Epidermal melanocyte (primary cell): Measurements from ENCODE around the gene FAM120B.
A peak's percentile ranks its signal among the peaks of the same experiment; 100 is the strongest.
"Not testable (repeated sequence)": the region's sequence is repeated elsewhere in the genome, so short reads cannot be mapped to it uniquely, and the experiment has no call there.

Experiments used
- DNase-seq: peaks from one replicate; pipeline ENCODE4 v3.0.0; 2011; ENCODE audit warnings: low spot score; ENCODE audit not compliant: insufficient read length

FAM120B gene, protein sequence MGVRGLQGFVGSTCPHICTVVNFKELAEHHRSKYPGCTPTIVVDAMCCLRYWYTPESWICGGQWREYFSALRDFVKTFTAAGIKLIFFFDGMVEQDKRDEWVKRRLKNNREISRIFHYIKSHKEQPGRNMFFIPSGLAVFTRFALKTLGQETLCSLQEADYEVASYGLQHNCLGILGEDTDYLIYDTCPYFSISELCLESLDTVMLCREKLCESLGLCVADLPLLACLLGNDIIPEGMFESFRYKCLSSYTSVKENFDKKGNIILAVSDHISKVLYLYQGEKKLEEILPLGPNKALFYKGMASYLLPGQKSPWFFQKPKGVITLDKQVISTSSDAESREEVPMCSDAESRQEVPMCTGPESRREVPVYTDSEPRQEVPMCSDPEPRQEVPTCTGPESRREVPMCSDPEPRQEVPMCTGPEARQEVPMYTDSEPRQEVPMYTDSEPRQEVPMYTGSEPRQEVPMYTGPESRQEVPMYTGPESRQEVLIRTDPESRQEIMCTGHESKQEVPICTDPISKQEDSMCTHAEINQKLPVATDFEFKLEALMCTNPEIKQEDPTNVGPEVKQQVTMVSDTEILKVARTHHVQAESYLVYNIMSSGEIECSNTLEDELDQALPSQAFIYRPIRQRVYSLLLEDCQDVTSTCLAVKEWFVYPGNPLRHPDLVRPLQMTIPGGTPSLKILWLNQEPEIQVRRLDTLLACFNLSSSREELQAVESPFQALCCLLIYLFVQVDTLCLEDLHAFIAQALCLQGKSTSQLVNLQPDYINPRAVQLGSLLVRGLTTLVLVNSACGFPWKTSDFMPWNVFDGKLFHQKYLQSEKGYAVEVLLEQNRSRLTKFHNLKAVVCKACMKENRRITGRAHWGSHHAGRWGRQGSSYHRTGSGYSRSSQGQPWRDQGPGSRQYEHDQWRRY

DNA sequence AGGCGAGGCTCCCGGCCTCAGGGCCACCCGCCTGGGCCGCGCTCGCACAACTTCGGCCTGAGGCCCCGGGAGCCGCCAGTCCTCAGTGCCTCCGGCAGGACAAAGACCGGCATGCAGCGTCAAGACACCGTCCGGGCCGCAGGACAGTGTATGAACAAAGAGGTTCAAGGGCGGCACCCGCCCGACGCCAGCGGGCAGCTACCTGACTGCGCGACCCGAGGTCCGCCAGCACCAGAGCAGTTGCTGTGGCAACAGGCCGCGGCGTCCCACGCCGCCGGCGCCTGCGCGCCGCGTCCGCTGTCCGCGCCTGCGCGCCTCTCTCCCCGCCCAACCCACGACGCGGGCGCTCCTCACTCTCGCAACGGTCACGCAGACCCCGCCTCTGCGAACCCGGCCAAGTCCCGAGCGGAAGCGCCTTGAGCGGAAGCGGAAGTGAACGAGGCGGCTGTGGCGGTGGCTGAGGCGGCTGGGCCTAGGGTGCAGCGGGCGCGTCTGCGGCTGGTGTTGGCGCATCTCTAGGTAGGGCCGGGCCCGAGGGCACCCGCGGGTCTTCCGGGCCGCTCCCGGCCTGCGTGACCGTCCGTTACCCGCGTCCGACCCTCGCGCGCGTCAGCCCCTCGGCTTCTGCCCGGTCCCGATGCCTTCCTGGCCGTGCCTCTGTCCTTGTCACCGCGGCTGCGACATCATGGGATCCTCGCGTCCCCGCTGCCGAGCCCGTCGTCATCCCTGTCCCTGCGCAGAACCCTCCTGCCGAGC is at the start of gene FAM120B:
Gene FAM120B, plus strand, starts transcription at position 435 of the 756 bp plus-strand sequence. CDS start 10,633 bp downstream, outside the sequence.
- DNase-seq = peak; percentile 95

GRCh38 chr6:170257376-170257775 is 49.2 kb upstream of the FAM120B start:
- DNase-seq = no peak

- DNase-seq = no peak
Observed at GRCh38 chr6:170258407-170258806, 48.2 kb upstream of the FAM120B start.

GRCh38 chr6:170259278-170259677 is 47.3 kb upstream of the FAM120B start:
- DNase-seq = no peak

GRCh38 chr6:170260686-170261085 is 45.9 kb upstream of the FAM120B start:
- DNase-seq = no peak

- no peak for DNase-seq
Observed at GRCh38 chr6:170261643-170262488, 44.7 kb upstream of the FAM120B start.

DNA sequence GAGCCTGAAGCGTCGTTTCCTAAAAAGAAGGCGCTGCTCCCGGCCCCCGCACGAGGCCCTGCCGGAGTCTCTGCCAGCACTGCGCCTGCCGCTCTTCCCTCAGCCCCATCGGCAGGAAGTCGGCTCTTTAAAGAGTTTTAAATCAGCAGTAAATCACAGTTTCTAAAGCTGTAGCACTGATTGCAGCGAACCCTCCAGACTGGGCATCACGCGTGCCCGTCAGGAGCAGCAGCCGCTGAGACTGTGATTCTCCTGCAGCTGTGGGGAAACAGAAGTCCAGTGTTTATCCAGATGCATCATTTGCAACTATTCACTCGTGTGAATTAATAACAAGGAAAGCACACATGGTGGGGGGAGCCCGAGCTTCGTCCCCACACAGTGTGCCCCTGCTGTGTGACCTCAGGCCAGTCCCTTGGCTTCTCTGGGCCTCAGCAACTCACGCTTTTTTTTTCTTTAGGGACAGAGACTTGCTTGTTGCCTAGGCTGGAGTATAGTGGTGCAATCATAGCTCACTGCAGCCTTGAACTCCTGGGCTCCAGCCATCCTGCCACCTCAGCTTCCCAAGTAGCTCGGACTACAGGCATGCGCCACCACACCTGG is 44.0 kb upstream of the FAM120B start:
- DNase-seq = no peak

DNA sequence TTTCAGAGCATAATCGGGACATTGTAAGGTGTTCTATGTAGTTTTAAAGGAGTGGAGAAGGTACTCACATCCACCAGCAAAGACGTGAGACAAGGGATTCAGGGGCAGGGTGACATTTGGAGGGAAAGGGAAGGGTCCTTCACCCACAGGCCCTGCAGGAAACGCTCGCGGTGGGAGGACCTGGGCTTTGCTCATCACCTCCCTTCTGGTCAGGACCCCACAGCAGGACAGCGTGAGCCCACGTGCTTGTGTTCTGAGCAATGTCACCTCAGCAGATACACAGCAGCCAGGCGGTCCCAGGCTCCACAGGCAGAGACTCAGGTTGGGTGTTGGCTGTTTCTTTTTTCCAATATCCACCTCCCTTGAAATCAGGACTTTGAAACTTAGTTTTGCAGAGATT is 43.1 kb upstream of the FAM120B start:
- DNase-seq = no peak

DNA sequence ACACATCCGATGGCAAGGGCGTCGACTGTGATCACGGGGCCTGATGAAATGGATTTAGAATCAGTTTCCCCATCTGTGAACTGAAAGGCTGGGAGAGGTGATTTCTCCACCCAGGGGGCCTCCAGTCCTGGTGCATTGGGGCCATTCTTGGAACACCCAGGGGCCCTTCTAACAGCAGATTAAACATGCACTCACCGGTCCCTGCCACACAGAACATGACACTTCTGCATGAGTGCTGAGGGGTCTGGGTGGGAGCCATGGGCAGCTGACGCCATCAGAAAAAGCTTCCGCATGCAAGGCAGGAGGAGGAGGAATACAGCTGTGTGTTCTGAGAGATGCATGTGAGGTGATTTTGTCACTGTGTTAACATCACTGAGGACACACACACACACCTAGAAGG is 42.5 kb upstream of the FAM120B start:
- no peak for DNase-seq

- DNase-seq = not testable (repeated sequence)
Observed at GRCh38 chr6:170264644-170265043, 41.9 kb upstream of the FAM120B start.

- DNase-seq = no peak
Observed at GRCh38 chr6:170265655-170266054, 40.9 kb upstream of the FAM120B start.

- DNase-seq = no peak
Observed at GRCh38 chr6:170266061-170266825, 40.3 kb upstream of the FAM120B start.

DNA sequence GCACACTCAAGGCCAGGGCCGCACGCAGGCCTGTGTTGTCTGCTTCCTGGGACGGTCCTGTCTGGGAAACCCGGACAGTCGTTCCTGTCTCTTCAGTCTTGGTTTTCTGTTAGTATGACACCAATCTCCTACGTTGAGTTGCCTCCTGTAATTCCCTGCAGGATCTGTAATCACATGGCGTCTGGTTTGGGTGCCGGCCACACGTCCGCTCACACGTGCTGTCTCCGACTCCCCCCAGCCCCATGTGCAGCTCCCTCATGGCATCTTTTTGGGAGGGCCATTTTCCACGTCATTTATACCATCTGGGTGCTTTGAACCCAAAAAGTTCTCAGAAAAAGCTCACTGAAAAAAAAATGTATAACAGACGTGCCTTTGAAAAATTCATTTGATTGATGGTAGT is 38.9 kb upstream of the FAM120B start:
- no peak for DNase-seq

DNA sequence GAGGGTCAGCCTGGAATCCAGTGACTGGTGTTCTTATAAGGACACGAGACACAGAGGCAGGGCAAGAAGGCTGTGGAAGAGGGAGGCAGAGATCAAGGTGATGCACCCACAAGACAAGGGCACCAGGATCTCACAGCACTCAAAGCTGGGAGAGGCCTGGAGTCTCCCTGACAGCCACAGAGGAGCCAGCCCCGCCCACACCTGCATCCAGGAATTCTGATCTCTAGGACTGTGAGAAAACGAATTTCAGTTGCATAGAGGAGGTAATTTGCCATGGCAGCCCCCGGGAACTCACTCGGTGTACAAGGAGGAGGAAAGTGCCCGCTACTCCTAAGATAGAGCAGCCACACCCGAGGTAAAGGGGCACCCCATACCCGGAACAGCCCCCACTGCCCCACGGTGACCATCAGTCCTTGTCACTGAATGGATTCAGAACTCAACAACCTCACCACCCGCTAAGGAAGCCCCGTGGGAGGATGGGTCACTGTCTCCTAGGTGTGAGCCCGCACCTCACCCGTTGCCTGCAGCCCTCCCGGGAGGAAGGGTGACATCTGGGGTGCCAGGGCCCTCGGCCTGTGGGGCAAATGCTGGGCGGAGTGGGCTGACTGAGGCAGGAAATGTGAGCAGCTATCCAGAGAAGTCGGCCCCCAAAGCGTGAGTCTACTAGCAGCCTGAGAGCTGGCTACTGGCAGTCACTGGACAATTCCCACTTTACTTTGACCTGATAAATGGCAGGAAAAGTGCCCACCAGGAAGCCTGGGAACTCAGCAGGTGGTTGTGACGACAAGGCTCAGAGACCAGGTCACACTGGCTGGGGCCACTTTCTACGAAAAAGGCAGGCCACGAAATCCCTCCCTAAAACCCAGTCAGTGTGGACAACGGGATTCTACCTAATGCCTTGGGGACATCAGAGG is 38.1 kb upstream of the FAM120B start:
- no peak for DNase-seq

GRCh38 chr6:170269151-170269845 is 37.3 kb upstream of the FAM120B start:
- DNase-seq = no peak

GRCh38 chr6:170269846-170270541 is 36.6 kb upstream of the FAM120B start:
- no peak for DNase-seq

- no peak for DNase-seq
Observed at GRCh38 chr6:170270984-170271593, 35.5 kb upstream of the FAM120B start.
